Thyroid gland (tissue), 4 donors: ENCODE measurements around the gene TGFA. TPM values are rescaled to one million over a fixed set of nuclear protein-coding genes. Genes with fewer than 3 reads are reported as not detected.

ENCODE experiments used
- DNase-seq, 2 donors: peaks; one replicate each; pipeline ENCODE4 v3.0.0-alpha.2; 2019
- H3K27ac ChIP-seq, 3 donors: fragments of 200-600 bp; sonication (generic); 1 replicate in 2 of 3; 2 replicates in 1 of 3; pipeline ENCODE4 v1.5.1; 2016 to 2019; ENCODE audit warnings: mild to moderate bottlenecking in 1 of 3, moderate library complexity in 1 of 3
- H3K27me3 ChIP-seq: fragments of 200-600 bp; sonication (generic); one replicate; pipeline ENCODE4 v1.5.1; 2019
- H3K36me3 ChIP-seq, 2 donors: fragments of 200-600 bp; sonication (generic); one replicate each; pipeline ENCODE4 v1.5.1; 2016 to 2019
- H3K4me1 ChIP-seq, 2 donors: fragments of 200-600 bp; sonication (generic); one replicate each; pipeline ENCODE4 v1.5.1; 2017 to 2019
- H3K4me3 ChIP-seq, 3 donors: fragments of 200-600 bp; sonication (generic); replicated peaks in 1 of 3; 1 replicate in 2 of 3; 2 replicates in 1 of 3; pipeline ENCODE4 v1.5.1; 2016; ENCODE audit warnings: mild to moderate bottlenecking in 1 of 3
- H3K9me3 ChIP-seq: fragments of 200-600 bp; sonication (generic); one replicate; pipeline ENCODE4 v1.5.1; 2017
- POLR2A ChIP-seq, 2 donors: fragments of 450-650 bp; IDR thresholded peaks; one replicate each; pipeline ENCODE4 v1.6.1; 2017; ENCODE audit warnings: antibody characterized with exemption in 2 of 2, mild to moderate bottlenecking in 2 of 2, moderate library complexity in 1 of 2
- WGBS, 2 donors: methylation state at CpG; one replicate each; pipeline ENCODE4 v1.1.5; 2017; 5-methylcytosine and 5-hydroxymethylcytosine counted together
- intact Hi-C: fragments of 100-400 bp; cut with DNase I; formaldehyde crosslinking; loops from one replicate; pipeline ENCODE4 v1.15.1; 2023
- total RNA-seq, 4 donors: library from RNA; depleted of rRNA; stranded (reverse); fragments of >200 nt; gene quantifications; one replicate each; pipeline ENCODE4 v1.2.3, GENCODE V29; 2016
- TF ChIP-seq, protein P1 (sequence below), 6 experiments: fragments of 200-600 bp in 3 of 6; fragments of 450-650 bp in 3 of 6; sonication (generic) in 3 of 6; IDR thresholded peaks; one replicate each; pipeline ENCODE4 v1.5.1; 2016 to 2019; ENCODE audit warnings: antibody characterized with exemption in 6 of 6, mild to moderate bottlenecking in 2 of 6, inconsistent platforms in 1 of 6, moderate library complexity in 1 of 6

Gene TGFA
- total RNA-seq, 4 donors from 2014 or later, result 12.9 to 23.0 (median 18.6) TPM

GRCh38 chr2:70484086-70484485, 69.5 kb downstream of the TGFA start:
- Histone ChIP-seq H3K36me3 (no peaks in the 10 kb centered on the region), H3K4me3 (no peak overlapping the region), H3K4me1 (no peaks in the 10 kb centered on the region), H3K27ac (no peak overlapping the region), H3K9me3 (no peaks in the 10 kb centered on the region), H3K27me3 (no peaks in the 10 kb centered on the region)
- no peak for TF ChIP-seq POLR2A (IDR thresholded peaks at IDR 0.05)
- TF ChIP-seq, protein P1, sequence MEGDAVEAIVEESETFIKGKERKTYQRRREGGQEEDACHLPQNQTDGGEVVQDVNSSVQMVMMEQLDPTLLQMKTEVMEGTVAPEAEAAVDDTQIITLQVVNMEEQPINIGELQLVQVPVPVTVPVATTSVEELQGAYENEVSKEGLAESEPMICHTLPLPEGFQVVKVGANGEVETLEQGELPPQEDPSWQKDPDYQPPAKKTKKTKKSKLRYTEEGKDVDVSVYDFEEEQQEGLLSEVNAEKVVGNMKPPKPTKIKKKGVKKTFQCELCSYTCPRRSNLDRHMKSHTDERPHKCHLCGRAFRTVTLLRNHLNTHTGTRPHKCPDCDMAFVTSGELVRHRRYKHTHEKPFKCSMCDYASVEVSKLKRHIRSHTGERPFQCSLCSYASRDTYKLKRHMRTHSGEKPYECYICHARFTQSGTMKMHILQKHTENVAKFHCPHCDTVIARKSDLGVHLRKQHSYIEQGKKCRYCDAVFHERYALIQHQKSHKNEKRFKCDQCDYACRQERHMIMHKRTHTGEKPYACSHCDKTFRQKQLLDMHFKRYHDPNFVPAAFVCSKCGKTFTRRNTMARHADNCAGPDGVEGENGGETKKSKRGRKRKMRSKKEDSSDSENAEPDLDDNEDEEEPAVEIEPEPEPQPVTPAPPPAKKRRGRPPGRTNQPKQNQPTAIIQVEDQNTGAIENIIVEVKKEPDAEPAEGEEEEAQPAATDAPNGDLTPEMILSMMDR (IDR thresholded peaks at IDR 0.05), result no peak
- intact Hi-C loops, result no loop called here
- 85 to 91% methylated on average over 1 of the region's 1 CpG for WGBS, 2 donors
- no peak for DNase-seq

DNA sequence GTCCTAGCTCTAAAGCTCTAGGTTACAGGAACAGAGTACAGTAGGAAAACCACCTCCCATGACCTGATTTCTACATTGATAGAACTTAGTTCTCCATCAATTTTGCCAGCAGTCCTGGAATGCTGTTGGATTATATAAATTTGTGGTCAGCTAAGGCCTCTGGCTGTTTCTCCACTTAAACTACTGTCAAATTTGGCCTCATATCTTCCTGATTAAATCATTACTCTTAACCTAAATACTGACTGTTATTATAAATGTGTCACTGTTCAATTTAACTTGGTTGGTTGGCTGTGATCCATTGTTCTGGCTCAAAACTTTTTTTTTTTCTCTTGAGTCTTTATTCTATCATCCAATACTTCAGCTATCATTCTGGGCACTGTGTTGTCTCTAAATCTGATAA, 71.2 kb downstream of the TGFA start:
- H3K4me3 ChIP-seq, result no peak overlapping the region
- no peaks in the 10 kb centered on the region for H3K4me1 ChIP-seq
- H3K9me3 ChIP-seq, result no peaks in the 10 kb centered on the region
- intact Hi-C loops, result no loop called here
- H3K27me3 ChIP-seq, result no peaks in the 10 kb centered on the region
- no peaks in the 10 kb centered on the region for H3K36me3 ChIP-seq
- no peak overlapping the region for H3K27ac ChIP-seq
- no peak for TF ChIP-seq POLR2A (IDR thresholded peaks at IDR 0.05)
- TF ChIP-seq, protein P1 (IDR thresholded peaks at IDR 0.05), result no peak
- no peak for DNase-seq

- Histone ChIP-seq H3K27me3 (no peaks in the 10 kb centered on the region), H3K9me3 (no peaks in the 10 kb centered on the region), H3K4me1 (peaks cover 0 to 9% of the 10 kb centered on the region in 2 donors), H3K4me3 (no peak overlapping the region), H3K36me3 (no peaks in the 10 kb centered on the region), H3K27ac (no peak overlapping the region)
- no peak for TF ChIP-seq POLR2A (IDR thresholded peaks at IDR 0.05)
- TF ChIP-seq, protein P1 (IDR thresholded peaks at IDR 0.05), result no peak
- intact Hi-C loops, result no loop called here
- WGBS, 2 donors, result 85% methylated on average over 5 of the region's 5 CpGs
- DNase-seq, result no peak
These were observed 73.2 kb downstream of the TGFA start for GRCh38 chr2:70480468-70480867.

GRCh38 chr2:70479816-70480215, 73.8 kb downstream of the TGFA start:
- no peak for DNase-seq
- Histone ChIP-seq H3K9me3 (no peaks in the 10 kb centered on the region), H3K36me3 (no peaks in the 10 kb centered on the region), H3K27me3 (no peaks in the 10 kb centered on the region), H3K4me1 (peaks cover 0 to 9% of the 10 kb centered on the region in 2 donors), H3K4me3 (no peak overlapping the region), H3K27ac (no peak overlapping the region)
- TF ChIP-seq POLR2A (IDR thresholded peaks at IDR 0.05), result no peak
- TF ChIP-seq, protein P1 (IDR thresholded peaks at IDR 0.05), result no peak
- intact Hi-C loops, result no loop called here
- WGBS, 2 donors, result 93 to 95% methylated on average over 3 of the region's 3 CpGs

GRCh38 chr2:70477441-70477844, 76.2 kb downstream of the TGFA start:
- no peak for TF ChIP-seq POLR2A (IDR thresholded peaks at IDR 0.05)
- TF ChIP-seq, protein P1 (IDR thresholded peaks at IDR 0.05), result no peak
- no peaks in the 10 kb centered on the region for H3K27me3 ChIP-seq
- H3K9me3 ChIP-seq, result no peaks in the 10 kb centered on the region
- 27 to 40% methylated on average over 1 of the region's 1 CpG for WGBS, 2 donors
- H3K4me3 ChIP-seq, result no peak overlapping the region
- intact Hi-C loops, result no loop called here
- H3K36me3 ChIP-seq, result no peaks in the 10 kb centered on the region
- DNase-seq, result no peak
- H3K27ac ChIP-seq, result no peak overlapping the region
- peaks cover 0 to 9% of the 10 kb centered on the region in 2 donors for H3K4me1 ChIP-seq
